Measurements from ENCODE around the gene POLD2. TPM values are rescaled to one million over a fixed set of nuclear protein-coding genes. Genes with fewer than 3 reads are reported as not detected.

The POLD2 gene
- polyA plus RNA-seq, 2 donors: 60.1 to 94.9 TPM

GRCh38 chr7:44145969-44146911, 22.9 kb upstream of the POLD2 start:
- Histone ChIP-seq H3K9me3 (ENCODE audit: control insufficient read depth in 2 of 2, insufficient read depth in 1 of 2, low read depth in 1 of 2, low read length in 1 of 2) (no peaks in the 10 kb centered on the region), H3K27me3 (ENCODE audit: control insufficient read depth in 1 of 2, insufficient read depth in 2 of 2, low read length in 2 of 2) (no peaks in the 10 kb centered on the region), H3K36me3 (ENCODE audit: control insufficient read depth in 2 of 2, insufficient read depth in 2 of 2, low read length in 1 of 2) (no peaks in the 10 kb centered on the region), H3K4me3 (ENCODE audit: low read depth in 1 of 2, low read length in 2 of 2) (peak overlapping the region; percentile 23 to 33), H3K27ac (ENCODE audit: low read depth in 2 of 2, low read length in 1 of 2) (no peak overlapping the region), H3K4me1 (ENCODE audit: control insufficient read depth in 2 of 2, insufficient read depth in 2 of 2, low read length in 1 of 2) (peaks cover 0 to 18% of the 10 kb centered on the region in 2 donors)
- 13 to 19% methylated on average over 58 to 65 of the region's 65 CpGs for WGBS, 2 donors

GRCh38 chr7:44145479-44145968, 22.2 kb upstream of the POLD2 start:
- 15 to 27% methylated on average over 47 to 53 of the region's 53 CpGs for WGBS, 2 donors
- Histone ChIP-seq H3K27me3 (ENCODE audit: control insufficient read depth in 1 of 2, insufficient read depth in 2 of 2, low read length in 2 of 2) (no peaks in the 10 kb centered on the region), H3K27ac (ENCODE audit: low read depth in 2 of 2, low read length in 1 of 2) (no peak overlapping the region), H3K36me3 (ENCODE audit: control insufficient read depth in 2 of 2, insufficient read depth in 2 of 2, low read length in 1 of 2) (no peaks in the 10 kb centered on the region), H3K4me1 (ENCODE audit: control insufficient read depth in 2 of 2, insufficient read depth in 2 of 2, low read length in 1 of 2) (peaks cover 0 to 17% of the 10 kb centered on the region in 2 donors), H3K4me3 (ENCODE audit: low read depth in 1 of 2, low read length in 2 of 2) (peak overlapping the region; percentile 21 to 23), H3K9me3 (ENCODE audit: control insufficient read depth in 2 of 2, insufficient read depth in 1 of 2, low read depth in 1 of 2, low read length in 1 of 2) (no peaks in the 10 kb centered on the region)

GRCh38 chr7:44144968-44145478, 21.7 kb upstream of the POLD2 start:
- H3K36me3 ChIP-seq (ENCODE audit: control insufficient read depth in 2 of 2, insufficient read depth in 2 of 2, low read length in 1 of 2): no peaks in the 10 kb centered on the region
- peaks cover 0 to 17% of the 10 kb centered on the region in 2 donors for H3K4me1 ChIP-seq (ENCODE audit: control insufficient read depth in 2 of 2, insufficient read depth in 2 of 2, low read length in 1 of 2)
- 79 to 82% methylated on average over 31 of the region's 31 CpGs for WGBS, 2 donors
- H3K9me3 ChIP-seq (ENCODE audit: control insufficient read depth in 2 of 2, insufficient read depth in 1 of 2, low read depth in 1 of 2, low read length in 1 of 2): no peaks in the 10 kb centered on the region
- no peak overlapping the region for H3K4me3 ChIP-seq (ENCODE audit: low read depth in 1 of 2, low read length in 2 of 2)
- no peak overlapping the region for H3K27ac ChIP-seq (ENCODE audit: low read depth in 2 of 2, low read length in 1 of 2)
- H3K27me3 ChIP-seq (ENCODE audit: control insufficient read depth in 1 of 2, insufficient read depth in 2 of 2, low read length in 2 of 2): no peaks in the 10 kb centered on the region

GRCh38 chr7:44144426-44144967, 21.1 kb upstream of the POLD2 start:
- H3K9me3 ChIP-seq (ENCODE audit: control insufficient read depth in 2 of 2, insufficient read depth in 1 of 2, low read depth in 1 of 2, low read length in 1 of 2): no peaks in the 10 kb centered on the region
- H3K4me1 ChIP-seq (ENCODE audit: control insufficient read depth in 2 of 2, insufficient read depth in 2 of 2, low read length in 1 of 2): peaks cover 0 to 17% of the 10 kb centered on the region in 2 donors
- no peaks in the 10 kb centered on the region for H3K36me3 ChIP-seq (ENCODE audit: control insufficient read depth in 2 of 2, insufficient read depth in 2 of 2, low read length in 1 of 2)
- H3K27me3 ChIP-seq (ENCODE audit: control insufficient read depth in 1 of 2, insufficient read depth in 2 of 2, low read length in 2 of 2): no peaks in the 10 kb centered on the region
- WGBS, 2 donors: 90 to 92% methylated on average over 6 of the region's 6 CpGs
- H3K4me3 ChIP-seq (ENCODE audit: low read depth in 1 of 2, low read length in 2 of 2): no peak overlapping the region
- no peak overlapping the region for H3K27ac ChIP-seq (ENCODE audit: low read depth in 2 of 2, low read length in 1 of 2)

DNA sequence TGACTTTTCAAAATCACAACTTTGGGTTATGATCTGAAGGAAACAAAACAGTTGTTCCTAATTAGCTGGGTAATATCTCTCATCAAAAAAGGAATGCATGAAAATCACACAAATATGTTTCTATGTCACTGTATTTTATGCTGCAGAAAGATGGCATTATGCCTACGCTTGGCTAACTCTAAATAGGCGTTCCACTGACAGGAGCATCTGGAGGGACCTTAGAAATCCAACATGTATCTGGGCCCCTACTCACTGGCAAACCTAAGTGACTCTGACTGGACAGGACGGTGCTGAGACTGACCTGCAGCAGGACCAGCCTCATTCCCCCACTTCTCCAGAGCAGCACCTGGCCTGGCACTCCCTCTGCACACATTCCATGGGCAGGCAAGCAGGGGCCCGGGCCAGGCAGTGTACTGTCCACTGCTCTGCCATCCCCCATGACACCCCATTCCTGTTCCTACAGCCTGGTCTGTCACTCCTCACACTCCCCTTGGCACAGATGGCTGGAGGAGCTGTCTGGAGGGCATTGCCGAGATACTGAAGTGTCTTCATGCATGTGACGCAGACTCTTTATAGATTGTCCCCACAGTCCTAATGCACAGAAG, 20.4 kb upstream of the POLD2 start:
- Histone ChIP-seq H3K27ac (ENCODE audit: low read depth in 2 of 2, low read length in 1 of 2) (no peak overlapping the region), H3K4me3 (ENCODE audit: low read depth in 1 of 2, low read length in 2 of 2) (no peak overlapping the region), H3K9me3 (ENCODE audit: control insufficient read depth in 2 of 2, insufficient read depth in 1 of 2, low read depth in 1 of 2, low read length in 1 of 2) (no peaks in the 10 kb centered on the region), H3K4me1 (ENCODE audit: control insufficient read depth in 2 of 2, insufficient read depth in 2 of 2, low read length in 1 of 2) (peaks cover 0 to 17% of the 10 kb centered on the region in 2 donors), H3K36me3 (ENCODE audit: control insufficient read depth in 2 of 2, insufficient read depth in 2 of 2, low read length in 1 of 2) (no peaks in the 10 kb centered on the region), H3K27me3 (ENCODE audit: control insufficient read depth in 1 of 2, insufficient read depth in 2 of 2, low read length in 2 of 2) (no peaks in the 10 kb centered on the region)
- 76 to 79% methylated on average over 6 of the region's 6 CpGs for WGBS, 2 donors

DNA sequence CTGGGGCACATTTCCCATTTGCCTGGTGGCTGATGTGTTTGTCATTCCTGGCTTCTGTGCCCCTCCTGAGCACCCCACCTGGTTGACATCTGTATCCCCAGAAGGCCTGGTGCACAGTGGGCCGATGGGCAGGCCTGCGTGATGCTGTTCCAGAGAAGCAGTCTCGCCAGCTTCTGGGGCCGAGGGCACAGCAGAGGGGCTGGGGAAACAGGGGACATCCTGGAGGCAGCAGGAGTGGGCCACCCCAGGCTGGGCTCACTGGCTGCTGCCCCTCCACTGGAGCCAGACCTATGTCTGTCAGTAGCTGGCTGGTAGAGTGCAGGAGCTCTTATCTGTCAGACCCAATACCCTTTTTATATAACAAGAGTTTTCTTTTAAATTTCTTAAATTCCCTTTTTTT, 18.7 kb upstream of the POLD2 start:
- Histone ChIP-seq H3K4me1 (ENCODE audit: control insufficient read depth in 2 of 2, insufficient read depth in 2 of 2, low read length in 1 of 2) (peaks cover 0 to 17% of the 10 kb centered on the region in 2 donors), H3K4me3 (ENCODE audit: low read depth in 1 of 2, low read length in 2 of 2) (no peak overlapping the region), H3K36me3 (ENCODE audit: control insufficient read depth in 2 of 2, insufficient read depth in 2 of 2, low read length in 1 of 2) (no peaks in the 10 kb centered on the region), H3K9me3 (ENCODE audit: control insufficient read depth in 2 of 2, insufficient read depth in 1 of 2, low read depth in 1 of 2, low read length in 1 of 2) (no peaks in the 10 kb centered on the region), H3K27ac (ENCODE audit: low read depth in 2 of 2, low read length in 1 of 2) (no peak overlapping the region), H3K27me3 (ENCODE audit: control insufficient read depth in 1 of 2, insufficient read depth in 2 of 2, low read length in 2 of 2) (no peaks in the 10 kb centered on the region)
- WGBS, 2 donors: 90 to 95% methylated on average over 4 of the region's 4 CpGs

GRCh38 chr7:44141221-44141850, 18.0 kb upstream of the POLD2 start, which contains the start of gene MYL7:
TSS of gene MYL7 (minus strand) at chr7:44141332. CDS start at chr7:44141305, 27 bp downstream.
- no peaks in the 10 kb centered on the region for H3K36me3 ChIP-seq (ENCODE audit: control insufficient read depth in 2 of 2, insufficient read depth in 2 of 2, low read length in 1 of 2)
- no peak within 1 kb of the TSS for H3K4me3 ChIP-seq (ENCODE audit: low read depth in 1 of 2, low read length in 2 of 2)
- no peaks in the 10 kb centered on the region for H3K27me3 ChIP-seq (ENCODE audit: control insufficient read depth in 1 of 2, insufficient read depth in 2 of 2, low read length in 2 of 2)
- H3K4me1 ChIP-seq (ENCODE audit: control insufficient read depth in 2 of 2, insufficient read depth in 2 of 2, low read length in 1 of 2): peaks cover 0 to 14% of the 10 kb centered on the region in 2 donors
- WGBS, 2 donors: 75 to 81% methylated on average over 6 of the region's 6 CpGs
- no peak within 1 kb of the TSS for H3K27ac ChIP-seq (ENCODE audit: low read depth in 2 of 2, low read length in 1 of 2)
- H3K9me3 ChIP-seq (ENCODE audit: control insufficient read depth in 2 of 2, insufficient read depth in 1 of 2, low read depth in 1 of 2, low read length in 1 of 2): no peaks in the 10 kb centered on the region

GRCh38 chr7:44140341-44140740, 17.0 kb upstream of the POLD2 start:
- 86 to 90% methylated on average over 10 of the region's 10 CpGs for WGBS, 2 donors

More at GRCh38 chr7:44140341-44140740, 17.0 kb upstream of the POLD2 start:
- H3K27ac ChIP-seq (ENCODE audit: low read depth in 2 of 2, low read length in 1 of 2): no peak overlapping the region
- H3K9me3 ChIP-seq (ENCODE audit: control insufficient read depth in 2 of 2, insufficient read depth in 1 of 2, low read depth in 1 of 2, low read length in 1 of 2): no peaks in the 10 kb centered on the region
- no peaks in the 10 kb centered on the region for H3K27me3 ChIP-seq (ENCODE audit: control insufficient read depth in 1 of 2, insufficient read depth in 2 of 2, low read length in 2 of 2)
- H3K4me3 ChIP-seq (ENCODE audit: low read depth in 1 of 2, low read length in 2 of 2): no peak overlapping the region
- peaks cover 0 to 7% of the 10 kb centered on the region in 2 donors for H3K4me1 ChIP-seq (ENCODE audit: control insufficient read depth in 2 of 2, insufficient read depth in 2 of 2, low read length in 1 of 2)
- no peaks in the 10 kb centered on the region for H3K36me3 ChIP-seq (ENCODE audit: control insufficient read depth in 2 of 2, insufficient read depth in 2 of 2, low read length in 1 of 2)
